ENCODE measurements around the gene SELENOV. TPM values are rescaled to one million over a fixed set of nuclear protein-coding genes. Genes with fewer than 3 reads are reported as not detected.

The SELENOV gene
- polyA plus RNA-seq, 1 experiment: not detected

Other genes with a start within 250 kb of the SELENOV start
- gene IFNL2, start 246.7 kb upstream of the SELENOV start, polyA plus RNA-seq (2011; rRNA removed): not detected in 2 replicates
- not detected in 2 replicates for gene IFNL1, start 218.7 kb upstream of the SELENOV start, polyA plus RNA-seq (2011; rRNA removed)
- 0.15 and 0.16 TPM in 2 replicates for gene LRFN1, start 194.3 kb upstream of the SELENOV start, polyA plus RNA-seq (2011; rRNA removed)
- 0.17 and 0.26 TPM in 2 replicates for gene GMFG, start 179.1 kb upstream of the SELENOV start, polyA plus RNA-seq (2011; rRNA removed)
- gene SAMD4B, start 172.7 kb upstream of the SELENOV start, polyA plus RNA-seq (2011; rRNA removed): 33.4 and 47.3 TPM in 2 replicates
- 51.9 and 60.5 TPM in 2 replicates for gene PAF1, start 124.0 kb upstream of the SELENOV start, polyA plus RNA-seq (2011; rRNA removed)
- 28.0 and 29.9 TPM in 2 replicates for gene MED29, start 123.8 kb upstream of the SELENOV start, polyA plus RNA-seq (2011; rRNA removed)
- gene ZFP36, start 108.3 kb upstream of the SELENOV start, polyA plus RNA-seq (2011; rRNA removed): 4.1 and 8.3 TPM in 2 replicates
- gene PLEKHG2, start 102.5 kb upstream of the SELENOV start, polyA plus RNA-seq (2011; rRNA removed): 12.3 and 19.1 TPM in 2 replicates
- gene RPS16, start 79.2 kb upstream of the SELENOV start, polyA plus RNA-seq (2011; rRNA removed): 1,488 and 2,094 TPM in 2 replicates
- gene SUPT5H, start 69.6 kb upstream of the SELENOV start, polyA plus RNA-seq (2011; rRNA removed): 75.3 and 78.0 TPM in 2 replicates
- gene TIMM50, start 34.3 kb upstream of the SELENOV start, polyA plus RNA-seq (2011; rRNA removed): 58.9 and 75.0 TPM in 2 replicates
- gene DLL3, start 16.2 kb upstream of the SELENOV start, polyA plus RNA-seq (2011; rRNA removed): 0.47 and 0.58 TPM in 2 replicates
- 2.3 and 3.1 TPM in 2 replicates for gene EID2B, start 17.7 kb downstream of the SELENOV start, polyA plus RNA-seq (2011; rRNA removed)
- 11.3 and 11.5 TPM in 2 replicates for gene EID2, start 25.0 kb downstream of the SELENOV start, polyA plus RNA-seq (2011; rRNA removed)
- not detected in 2 replicates for gene LGALS13, start 87.4 kb downstream of the SELENOV start, polyA plus RNA-seq (2011; rRNA removed)
- not detected in 2 replicates for gene LGALS16, start 140.8 kb downstream of the SELENOV start, polyA plus RNA-seq (2011; rRNA removed)
- gene LGALS14, start 189.3 kb downstream of the SELENOV start, polyA plus RNA-seq (2011; rRNA removed): not detected in 2 replicates
- gene CLC, start 222.9 kb downstream of the SELENOV start, polyA plus RNA-seq (2011; rRNA removed): not detected in 2 replicates

All from AG04450 (cell line).